Peyer's patch (tissue), 4 donors: ENCODE measurements around the gene GPC6.

Source experiments
- CTCF ChIP-seq, 6 experiments: fragments of 450-650 bp in 4 of 6; fragments of 200-600 bp in 2 of 6; sonication (generic) in 1 of 6; IDR thresholded peaks; one replicate each; pipeline ENCODE4 v1.5.1; 2017 to 2019; ENCODE audit warnings: antibody characterized with exemption in 6 of 6, mild to moderate bottlenecking in 3 of 6, moderate library complexity in 1 of 6
- POLR2A ChIP-seq, 2 donors: fragments of 450-650 bp; IDR thresholded peaks; one replicate each; pipeline ENCODE4 v1.5.1; 2017; ENCODE audit warnings: antibody characterized with exemption in 2 of 2, mild to moderate bottlenecking in 2 of 2, moderate library complexity in 2 of 2

DNA sequence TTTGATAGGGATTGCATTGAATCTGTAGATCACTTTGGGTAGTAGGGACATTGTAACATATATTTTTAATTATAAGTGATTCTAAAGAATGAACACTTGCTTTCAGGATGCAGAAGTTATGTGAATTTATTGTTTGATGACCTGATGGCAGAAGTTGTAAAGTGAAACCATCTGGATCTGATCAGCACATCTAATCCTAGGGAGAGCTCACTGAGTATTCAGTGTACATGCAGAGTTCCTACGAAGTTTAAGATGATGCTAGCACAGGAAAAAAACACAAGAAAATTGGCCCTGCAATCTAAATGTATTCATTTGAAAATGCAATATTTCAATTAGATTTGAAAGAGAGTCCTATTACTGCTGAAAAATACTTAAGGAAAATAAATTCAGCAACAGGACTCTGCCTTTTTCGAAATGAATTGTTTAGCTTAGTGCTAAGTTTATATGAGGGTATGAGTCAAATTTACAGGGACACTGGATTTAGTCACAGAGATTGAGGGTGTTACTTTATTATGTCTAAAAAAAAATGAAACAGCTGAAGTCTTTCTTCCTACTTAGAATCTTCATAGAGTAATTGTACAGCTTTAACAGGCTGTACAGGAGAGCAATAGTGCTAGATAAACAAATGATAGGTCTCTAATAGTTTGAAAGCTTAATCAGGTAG lies 867.2 kb downstream of the GPC6 start:
- TF ChIP-seq CTCF (IDR thresholded peaks at IDR 0.05) (no peak), POLR2A (IDR thresholded peaks at IDR 0.05) (no peak)
